K562 treated with DMSO at 1 percent for 12 hours (cell line): ENCODE measurements around the gene USP19. TPM values are rescaled to one million over a fixed set of nuclear protein-coding genes. Genes with fewer than 3 reads are reported as not detected.

Source experiments
- total RNA-seq: library from RNA; unstranded; fragments of 300-600 nt; gene quantifications from 2 replicates; pipeline ENCODE4 v1.2.3, GENCODE V29; 2022; ENCODE audit not compliant: insufficient read depth

USP19 gene
- total RNA-seq: 29.2 and 56.3 TPM in 2 replicates

GRCh38 chr3:49120438-49121131 lies at the start of gene USP19:
Gene USP19, minus strand, starts transcription at chr3:49120823. Its CDS starts 1,678 bp downstream, at chr3:49119145.

GRCh38 chr3:49165771-49166751 lies 45.4 kb upstream of the USP19 start, which contains the start of gene CCDC71:
Gene CCDC71, minus strand, starts transcription at chr3:49166331. Its CDS starts 2,123 bp downstream, at chr3:49164208.

GRCh38 chr3:49132437-49133225 lies 12.0 kb upstream of the USP19 start, which contains the start of gene LAMB2:
Gene LAMB2, minus strand, starts transcription at chr3:49133050. Its CDS starts 183 bp downstream, at chr3:49132867.

GRCh38 chr3:49104427-49105291 lies 16.0 kb downstream of the USP19 start, which contains the start of gene QARS1:
Gene QARS1, minus strand, starts transcription at chr3:49104757. Its CDS starts 24 bp downstream, at chr3:49104733.

GRCh38 chr3:49093853-49094767 lies 26.5 kb downstream of the USP19 start, which contains the start of gene QRICH1:
Gene QRICH1, minus strand, starts transcription at chr3:49094071. Its CDS starts 17,054 bp downstream, at chr3:49077017.

Other genes with a start within 250 kb of the USP19 start
- gene SLC25A20, start 221.9 kb downstream of the USP19 start, total RNA-seq: 12.7 and 21.9 TPM in 2 replicates
- 33.9 and 67.8 TPM in 2 replicates for gene ARIH2, start 202.0 kb downstream of the USP19 start, total RNA-seq
- gene P4HTM, start 130.6 kb downstream of the USP19 start, total RNA-seq: 1.0 and 1.2 TPM in 2 replicates
- 65.3 and 89.4 TPM in 2 replicates for gene WDR6, start 113.4 kb downstream of the USP19 start, total RNA-seq
- gene DALRD3, start 102.2 kb downstream of the USP19 start, total RNA-seq: 13.1 and 15.2 TPM in 2 replicates
- 23.1 and 36.9 TPM in 2 replicates for gene NDUFAF3, start 98.7 kb downstream of the USP19 start, total RNA-seq
- 249 and 251 TPM in 2 replicates for gene IMPDH2, start 91.4 kb downstream of the USP19 start, total RNA-seq
- 16.5 and 49.3 TPM in 2 replicates for gene QRICH1, start 26.8 kb downstream of the USP19 start, total RNA-seq
- gene QARS1, start 16.1 kb downstream of the USP19 start, total RNA-seq: 368 and 553 TPM in 2 replicates
- 23.1 and 34.9 TPM in 2 replicates for gene LAMB2, start 12.2 kb upstream of the USP19 start, total RNA-seq
- 9.9 and 11.5 TPM in 2 replicates for gene CCDC71, start 45.5 kb upstream of the USP19 start, total RNA-seq
- 39.3 and 51.2 TPM in 2 replicates for gene KLHDC8B, start 50.8 kb upstream of the USP19 start, total RNA-seq
- gene C3orf62, start 156.4 kb upstream of the USP19 start, total RNA-seq: 4.9 and 8.5 TPM in 2 replicates
- gene USP4, start 219.2 kb upstream of the USP19 start, total RNA-seq: 7.2 and 14.1 TPM in 2 replicates
- not detected in 2 replicates for gene GPX1, start 237.5 kb upstream of the USP19 start, total RNA-seq